HG03135 (cell line): ENCODE data around the gene MERTK.
"Not testable (repeated sequence)": the region's sequence is repeated elsewhere in the genome, so short reads cannot be mapped to it uniquely, and the experiment has no call there.

ENCODE experiments used
- ATAC-seq: cut with Tn5 transposase; IDR thresholded peaks from one replicate; pipeline ENCODE4 v1.9.1; 2021; ENCODE audit warnings: mild to moderate bottlenecking, moderate library complexity; ENCODE audit not compliant: unreplicated experiment

MERTK gene

GRCh38 chr2:111897924-111898702 lies at the start of gene MERTK:
TSS of gene MERTK (plus strand) at chr2:111898607. CDS start at chr2:111898736, 129 bp downstream.
- no peak for ATAC-seq

- not testable (repeated sequence) for ATAC-seq
Measured at GRCh38 chr2:111850646-111851045, 47.8 kb upstream of the MERTK start.

GRCh38 chr2:111852544-111852943 lies 45.9 kb upstream of the MERTK start:
- not testable (repeated sequence) for ATAC-seq

- not testable (repeated sequence) for ATAC-seq
Measured at GRCh38 chr2:111860005-111860404, 38.4 kb upstream of the MERTK start.

GRCh38 chr2:111865124-111865523 lies 33.3 kb upstream of the MERTK start:
- ATAC-seq = not testable (repeated sequence)

- not testable (repeated sequence) for ATAC-seq
Measured at GRCh38 chr2:111872806-111873205, 25.6 kb upstream of the MERTK start.

DNA sequence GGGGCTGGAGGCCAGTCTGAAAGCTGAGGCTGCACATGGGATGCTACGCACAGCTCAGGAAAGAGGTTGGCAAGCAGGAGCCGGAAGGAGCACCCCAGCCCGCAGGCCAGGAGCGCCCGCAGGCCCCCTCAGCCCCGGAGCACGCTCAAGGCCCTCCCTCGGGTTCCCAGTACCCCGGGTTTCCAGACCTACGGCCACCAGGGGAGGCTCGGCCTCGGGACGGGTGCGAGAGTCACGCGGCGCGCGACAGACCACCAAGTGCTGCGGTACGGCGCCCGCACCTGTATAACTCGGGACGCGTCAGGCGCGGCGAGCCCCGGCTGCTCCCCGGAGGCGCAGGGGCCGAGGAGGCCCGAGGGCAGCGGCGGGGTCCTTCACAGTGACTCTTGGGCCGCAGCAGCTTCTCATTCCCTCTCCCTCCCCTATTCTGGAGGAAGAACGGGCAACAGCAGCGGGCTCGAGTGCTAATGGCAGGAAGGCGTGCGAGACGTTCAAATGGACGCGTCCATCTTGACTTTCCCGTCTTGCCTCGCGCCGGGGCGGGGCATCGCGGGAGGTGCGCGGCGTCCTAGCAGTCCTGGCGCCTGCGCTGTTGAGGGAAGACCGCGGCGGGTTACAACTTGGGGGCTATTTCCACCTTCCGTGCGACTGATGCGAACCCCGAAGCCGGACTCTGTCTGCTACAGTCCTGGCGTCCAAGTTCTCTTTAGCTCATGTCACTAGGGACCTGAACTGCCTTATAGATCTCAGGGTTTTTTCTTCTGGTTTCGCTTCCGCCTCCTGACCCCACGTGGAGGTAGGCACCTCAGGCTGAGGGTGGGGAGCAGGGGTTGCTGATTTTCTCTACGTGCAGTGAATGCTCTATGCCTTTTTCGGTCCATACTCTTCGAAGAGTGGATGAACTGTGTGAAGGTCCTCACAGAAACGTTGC lies 14.5 kb upstream of the MERTK start, which contains the start of gene ANAPC1:
TSS of gene ANAPC1 (minus strand) at position 533 of the 931 bp plus-strand sequence. CDS start 3,368 bp downstream, outside the sequence.
- ATAC-seq = peak; percentile 87

GRCh38 chr2:111884592-111884964 lies 13.8 kb upstream of the MERTK start:
- no peak for ATAC-seq

GRCh38 chr2:111896024-111896423 lies 2.4 kb upstream of the MERTK start:
- ATAC-seq = no peak

- ATAC-seq = no peak
Measured at GRCh38 chr2:111896576-111896975, 1.8 kb upstream of the MERTK start.

GRCh38 chr2:111897630-111897923 lies 830 bp upstream of the MERTK start:
- ATAC-seq = no peak

- ATAC-seq = no peak
Measured at GRCh38 chr2:111898703-111899514, 502 bp downstream of the MERTK start.

DNA sequence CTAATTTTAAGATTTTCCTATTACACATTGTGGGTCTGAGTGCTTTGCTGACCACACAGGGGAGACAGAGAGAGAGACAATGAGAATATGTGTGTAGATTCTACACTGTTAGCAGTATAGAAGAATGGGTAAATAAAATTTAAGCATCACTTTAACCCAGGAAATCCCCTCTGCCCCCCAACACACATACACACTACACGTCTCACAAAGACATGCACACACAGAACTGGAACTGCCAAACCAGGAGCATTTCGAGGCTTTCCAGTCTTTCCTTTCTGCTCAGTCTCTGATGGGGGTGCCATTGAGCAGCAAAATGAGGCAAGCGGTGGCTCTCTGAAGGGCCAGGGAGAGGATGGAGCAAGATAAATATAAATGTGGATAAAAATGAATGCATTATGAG lies 2.5 kb downstream of the MERTK start:
- ATAC-seq = no peak

GRCh38 chr2:111903516-111903915 lies 5.1 kb downstream of the MERTK start:
- ATAC-seq = no peak

DNA sequence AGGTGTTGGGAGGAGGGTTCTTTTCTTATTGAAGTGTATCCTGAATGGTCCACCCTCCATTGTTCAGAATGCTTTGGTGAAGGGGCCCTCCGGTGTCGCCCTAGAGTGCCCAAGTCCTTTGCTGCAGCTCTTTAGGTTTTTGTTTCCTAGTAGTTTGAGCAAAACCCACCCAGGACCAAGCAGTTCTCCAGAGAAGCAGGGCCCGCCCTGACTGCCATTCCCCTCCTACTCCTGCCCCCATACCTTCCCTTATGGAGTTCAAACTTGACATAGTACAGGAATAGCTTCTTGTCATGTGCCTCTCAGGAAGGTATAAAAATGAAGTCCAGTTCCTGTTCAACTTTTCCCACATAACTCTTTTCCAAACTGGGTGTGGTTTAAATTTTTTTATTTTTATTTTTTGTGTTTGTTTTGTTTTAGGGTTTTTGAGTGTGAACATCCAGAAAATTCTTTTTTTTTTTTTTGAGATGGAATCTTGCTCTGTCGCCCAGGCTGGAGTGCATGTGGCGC lies 5.6 kb downstream of the MERTK start:
- no peak for ATAC-seq

DNA sequence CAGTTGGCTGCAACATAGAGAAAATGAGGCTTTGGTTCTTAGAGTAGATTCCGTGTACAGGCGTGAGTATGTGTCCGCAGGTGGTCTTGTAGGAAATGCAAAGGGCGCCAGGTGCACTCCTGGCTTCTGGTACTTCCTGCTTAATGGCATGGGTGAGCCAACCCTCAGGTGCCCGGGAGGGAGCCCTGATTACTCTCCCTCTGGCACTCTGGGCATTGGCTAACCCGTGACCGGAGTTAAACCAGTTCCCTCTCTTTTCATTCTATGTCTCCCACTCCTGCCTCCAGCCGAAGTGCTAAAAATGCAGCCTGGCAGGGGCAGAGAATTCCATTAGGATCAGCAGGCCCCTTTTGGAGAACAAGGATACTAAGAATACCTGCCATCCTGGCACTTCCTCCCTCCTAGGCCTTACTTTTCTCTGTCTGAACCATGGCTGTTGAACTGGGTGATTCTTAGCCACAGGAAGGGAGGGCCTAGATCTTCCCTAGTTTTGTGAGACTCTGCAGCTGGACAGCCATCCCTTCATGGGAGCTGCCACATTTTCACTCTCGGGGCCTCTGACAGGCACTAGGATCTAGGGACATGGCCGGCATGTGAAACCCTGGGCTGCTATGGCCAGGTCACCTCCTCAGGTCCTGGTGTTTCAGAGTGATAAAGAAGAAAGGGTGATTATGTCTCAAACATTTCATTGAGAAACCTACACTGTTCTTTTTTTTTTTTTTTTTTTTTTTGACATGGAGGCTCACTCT lies 6.5 kb downstream of the MERTK start:
- no peak for ATAC-seq

GRCh38 chr2:111905475-111905869 lies 7.1 kb downstream of the MERTK start:
- not testable (repeated sequence) for ATAC-seq

DNA sequence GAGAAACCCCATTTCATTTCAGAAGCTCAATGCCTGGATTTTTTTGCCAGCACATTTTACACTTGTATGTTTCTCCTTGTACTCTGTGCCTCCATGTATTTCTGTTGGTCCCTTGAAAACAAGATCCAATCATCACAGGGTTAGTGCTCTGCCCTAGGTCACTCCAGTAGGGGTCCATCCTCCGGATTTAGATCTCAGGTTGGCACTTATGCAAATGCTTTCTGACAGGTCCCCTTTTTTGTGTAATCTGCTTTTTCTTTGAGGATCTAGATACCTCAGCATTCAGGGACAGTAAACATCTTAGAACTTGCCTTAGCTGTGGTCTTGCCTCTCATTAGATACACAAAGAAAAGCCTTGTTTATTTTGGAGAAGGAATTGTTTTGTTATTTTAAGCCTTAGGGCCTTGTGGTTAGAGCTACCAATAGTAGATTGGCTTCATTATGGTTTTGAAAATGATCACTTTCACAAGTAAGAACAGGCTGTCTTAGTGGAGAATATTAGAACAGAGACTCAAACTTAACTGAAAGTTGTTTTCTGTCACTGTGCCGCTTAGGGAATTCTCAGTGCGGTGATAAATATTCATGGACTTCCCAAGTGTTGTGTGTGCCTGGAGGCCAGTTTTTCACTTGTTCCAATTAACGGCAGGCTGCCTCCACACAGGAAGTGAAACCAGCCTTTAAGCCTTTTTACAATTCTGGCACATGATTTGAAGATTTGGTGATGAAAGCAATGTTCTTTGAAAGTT lies 7.8 kb downstream of the MERTK start:
- no peak for ATAC-seq

GRCh38 chr2:111908578-111908977 lies 10.2 kb downstream of the MERTK start:
- ATAC-seq = no peak
